SU-DHL-6 (cell line): Measurements from ENCODE around the gene WDR31.
A peak's percentile ranks its signal among the peaks of the same experiment; 100 is the strongest.

Source experiments
- H2AFZ ChIP-seq: fragments of 200-600 bp; sonication (generic); 2 replicates; pipeline ENCODE4 v1.6.1; 2014; ENCODE audit warnings: low read depth, mild to moderate bottlenecking, moderate library complexity, mixed read lengths, antibody characterized with exemption, low read length; ENCODE audit not compliant: severe bottlenecking
- H3F3A ChIP-seq: fragments of 200-600 bp; shearing (Covaris generic); 2 replicates; pipeline ENCODE4 v1.6.0; 2016; ENCODE audit warnings: antibody characterized with exemption, mild to moderate bottlenecking; ENCODE audit not compliant: insufficient read depth
- H3K27ac ChIP-seq: fragments of 200-600 bp; sonication (generic); 2 replicates; pipeline ENCODE4 v1.5.1; 2016; ENCODE audit warnings: low read depth, mild to moderate bottlenecking, low read length, moderate library complexity, mixed read lengths
- H3K27me3 ChIP-seq: fragments of 200-600 bp; sonication (generic), shearing (Covaris generic); 2 replicates; pipeline ENCODE4 v1.6.0; 2014; ENCODE audit warnings: mild to moderate bottlenecking, low read length
- H3K36me3 ChIP-seq: fragments of 200-600 bp; sonication (generic); 2 replicates; pipeline ENCODE4 v1.6.1; 2014; ENCODE audit warnings: mild to moderate bottlenecking, low read length, mixed read lengths
- H3K4me2 ChIP-seq: fragments of 300-600, 200-600 bp; shearing (Covaris generic), sonication (generic); 2 replicates; pipeline ENCODE4 v1.6.0; 2014; ENCODE audit warnings: low read length, low read depth, mild to moderate bottlenecking; ENCODE audit not compliant: poor library complexity, severe bottlenecking
- H3K4me3 ChIP-seq: fragments of 200-600 bp; sonication (generic); 2 replicates; pipeline ENCODE4 v1.5.1; 2014; ENCODE audit warnings: antibody characterized with exemption, low read length, mild to moderate bottlenecking, mixed read lengths; ENCODE audit not compliant: insufficient read depth, poor library complexity, severe bottlenecking
- H3K79me2 ChIP-seq: fragments of 200-600 bp; sonication (generic); 2 replicates; pipeline ENCODE4 v1.6.1; 2014; ENCODE audit warnings: mild to moderate bottlenecking, low read length, moderate library complexity; ENCODE audit not compliant: insufficient read depth
- H3K9ac ChIP-seq: fragments of 200-600 bp; sonication (generic); 2 replicates; pipeline ENCODE4 v1.7.0; 2014; ENCODE audit warnings: mild to moderate bottlenecking, low read length
- H3K9me2 ChIP-seq: fragments of 200-600 bp; sonication (generic); replicated peaks from 2 replicates; pipeline ENCODE4 v1.6.1; 2014; ENCODE audit warnings: low read length; ENCODE audit not compliant: insufficient read depth
- H3K9me3 ChIP-seq: fragments of 200-600 bp; sonication (generic); 2 replicates; pipeline ENCODE4 v1.6.1; 2014; ENCODE audit warnings: low read length, mixed read lengths; ENCODE audit not compliant: insufficient read depth
- H4K20me1 ChIP-seq: fragments of 200-600 bp; sonication (generic); 2 replicates; pipeline ENCODE4 v1.6.1; 2014; ENCODE audit warnings: low read depth, mild to moderate bottlenecking, antibody characterized with exemption, low read length, moderate library complexity, mixed read lengths
- EZH2phosphoT487 ChIP-seq: fragments of 200-600 bp; sonication (generic), shearing (Covaris generic); conservative IDR thresholded peaks from 2 replicates; pipeline ENCODE4 v1.6.1; 2018; ENCODE audit warnings: mild to moderate bottlenecking, antibody characterized with exemption, low read length, moderate library complexity, mixed read lengths
- TF ChIP-seq, protein P1 (sequence below): fragments of 200-600 bp; sonication (generic); IDR thresholded peaks from one replicate; pipeline ENCODE4 v1.5.1; 2017; ENCODE audit warnings: antibody characterized with exemption, mild to moderate bottlenecking, low read length, moderate library complexity; ENCODE audit not compliant: insufficient read depth, poor library complexity, severe bottlenecking

WDR31 gene

DNA sequence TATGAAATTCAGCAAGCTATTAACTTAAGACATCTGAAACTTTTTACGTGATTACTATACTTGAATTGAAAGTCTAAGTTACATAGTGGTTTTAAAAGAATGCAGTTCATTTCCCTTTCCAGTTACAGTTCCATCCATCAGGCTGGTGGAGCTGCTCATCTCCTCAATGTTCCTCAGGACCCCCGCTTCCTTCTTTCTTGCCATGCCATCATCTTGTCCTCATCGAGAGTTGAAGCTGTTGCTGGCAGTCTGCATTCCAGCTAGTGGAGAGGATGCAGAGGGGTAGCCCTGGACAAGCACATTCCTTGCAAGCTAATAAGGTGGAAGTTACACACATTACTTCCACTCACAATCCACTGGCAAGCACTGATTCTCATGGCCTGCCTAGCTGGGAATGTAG is 28.1 kb downstream of the WDR31 start:
- Histone ChIP-seq H3K79me2 (no peaks in the 10 kb centered on the region), H3K36me3 (no peaks in the 10 kb centered on the region), H3K27ac (no peak overlapping the region), H3K9me2 (no peaks in the 10 kb centered on the region), H3F3A (no peaks in the 10 kb centered on the region), H3K4me2 (no peak overlapping the region), H4K20me1 (no peaks in the 10 kb centered on the region), H2AFZ (no peak overlapping the region), H3K27me3 (no peaks in the 10 kb centered on the region), H3K9me3 (no peaks in the 10 kb centered on the region), H3K9ac (no peak overlapping the region), H3K4me3 (no peak overlapping the region)
- TF ChIP-seq, protein P1, sequence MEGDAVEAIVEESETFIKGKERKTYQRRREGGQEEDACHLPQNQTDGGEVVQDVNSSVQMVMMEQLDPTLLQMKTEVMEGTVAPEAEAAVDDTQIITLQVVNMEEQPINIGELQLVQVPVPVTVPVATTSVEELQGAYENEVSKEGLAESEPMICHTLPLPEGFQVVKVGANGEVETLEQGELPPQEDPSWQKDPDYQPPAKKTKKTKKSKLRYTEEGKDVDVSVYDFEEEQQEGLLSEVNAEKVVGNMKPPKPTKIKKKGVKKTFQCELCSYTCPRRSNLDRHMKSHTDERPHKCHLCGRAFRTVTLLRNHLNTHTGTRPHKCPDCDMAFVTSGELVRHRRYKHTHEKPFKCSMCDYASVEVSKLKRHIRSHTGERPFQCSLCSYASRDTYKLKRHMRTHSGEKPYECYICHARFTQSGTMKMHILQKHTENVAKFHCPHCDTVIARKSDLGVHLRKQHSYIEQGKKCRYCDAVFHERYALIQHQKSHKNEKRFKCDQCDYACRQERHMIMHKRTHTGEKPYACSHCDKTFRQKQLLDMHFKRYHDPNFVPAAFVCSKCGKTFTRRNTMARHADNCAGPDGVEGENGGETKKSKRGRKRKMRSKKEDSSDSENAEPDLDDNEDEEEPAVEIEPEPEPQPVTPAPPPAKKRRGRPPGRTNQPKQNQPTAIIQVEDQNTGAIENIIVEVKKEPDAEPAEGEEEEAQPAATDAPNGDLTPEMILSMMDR: no peak
- no peak for TF ChIP-seq EZH2phosphoT487

DNA sequence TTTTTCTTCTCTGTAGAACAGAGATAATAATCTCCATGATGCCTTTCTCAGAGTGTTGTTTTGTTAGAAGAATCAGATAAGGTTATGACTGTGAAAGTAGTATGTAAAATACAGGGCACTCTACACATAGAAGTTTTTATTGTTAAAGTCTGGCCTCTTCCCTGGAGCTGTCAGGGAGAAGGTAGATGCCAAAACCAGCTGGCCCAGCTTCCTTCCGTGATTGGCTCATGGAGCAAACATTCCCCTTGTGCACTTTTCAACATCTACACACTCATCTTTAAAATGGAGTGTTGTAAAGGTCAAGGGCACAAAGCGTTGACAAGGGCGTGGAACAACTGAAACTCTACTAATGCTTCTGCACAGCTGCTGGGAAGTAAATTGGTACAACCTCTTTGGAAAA is 29.5 kb downstream of the WDR31 start:
- no peaks in the 10 kb centered on the region for H3K9me3 ChIP-seq
- no peak overlapping the region for H3K4me3 ChIP-seq
- H4K20me1 ChIP-seq: no peaks in the 10 kb centered on the region
- no peak overlapping the region for H3K27ac ChIP-seq
- TF ChIP-seq, protein P1: no peak
- no peak for TF ChIP-seq EZH2phosphoT487
- no peaks in the 10 kb centered on the region for H3K9me2 ChIP-seq
- H3K27me3 ChIP-seq: no peaks in the 10 kb centered on the region
- H2AFZ ChIP-seq: no peak overlapping the region
- no peaks in the 10 kb centered on the region for H3F3A ChIP-seq
- no peak overlapping the region for H3K4me2 ChIP-seq
- H3K9ac ChIP-seq: no peak overlapping the region
- H3K36me3 ChIP-seq: no peaks in the 10 kb centered on the region
- no peaks in the 10 kb centered on the region for H3K79me2 ChIP-seq

DNA sequence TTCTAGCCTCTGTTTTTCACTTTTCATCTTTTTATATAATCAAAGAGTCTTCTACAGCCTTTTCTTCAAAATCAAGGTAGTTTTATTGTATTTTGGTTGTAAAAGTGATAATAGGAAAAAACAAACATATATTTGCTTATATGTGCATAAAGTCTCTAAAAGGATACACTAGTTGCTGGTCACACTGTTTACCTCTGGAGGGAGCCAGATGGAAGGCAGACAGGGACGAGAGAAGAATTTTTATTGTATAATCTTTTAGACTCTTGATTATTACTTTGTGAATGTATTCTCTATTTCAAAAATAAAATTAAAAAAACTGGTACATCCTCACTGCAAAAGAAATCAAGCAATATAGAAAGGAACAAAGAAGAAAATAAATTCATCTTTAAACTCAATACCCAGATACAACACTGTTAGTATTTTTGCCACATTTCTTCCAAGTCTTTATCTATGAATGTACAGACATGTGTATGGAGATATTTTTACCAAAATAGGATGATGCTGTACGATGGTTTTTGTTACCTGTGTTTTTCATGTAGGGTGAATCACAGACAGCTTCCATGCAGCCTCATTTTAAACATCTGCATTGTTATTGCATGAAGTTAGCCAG is 30.8 kb downstream of the WDR31 start:
- Histone ChIP-seq H3K36me3 (no peaks in the 10 kb centered on the region), H3K9me3 (no peaks in the 10 kb centered on the region), H3K27ac (no peak overlapping the region), H3K9me2 (no peaks in the 10 kb centered on the region), H2AFZ (no peak overlapping the region), H3F3A (no peaks in the 10 kb centered on the region), H4K20me1 (no peaks in the 10 kb centered on the region), H3K4me3 (no peak overlapping the region), H3K9ac (no peak overlapping the region), H3K79me2 (no peaks in the 10 kb centered on the region), H3K4me2 (no peak overlapping the region), H3K27me3 (no peaks in the 10 kb centered on the region)
- TF ChIP-seq, protein P1: peak; percentile 63
- no peak for TF ChIP-seq EZH2phosphoT487
